Fibroblast of villous mesenchyme (primary cell): ENCODE measurements around the gene HECW1. TPM values are rescaled to one million over a fixed set of nuclear protein-coding genes. Genes with fewer than 3 reads are reported as not detected.
"Not testable (repeated sequence)": the region's sequence is repeated elsewhere in the genome, so short reads cannot be mapped to it uniquely, and the experiment has no call there.

ENCODE experiments used
- DNase-seq: peaks from one replicate; pipeline ENCODE4 v3.0.0-alpha.2; 2010; ENCODE audit warnings: low read depth
- H3K4me3 ChIP-seq: 2 replicates; pipeline ENCODE4 v1.5.1; 2011; ENCODE audit warnings: low read depth, mild to moderate bottlenecking, low read length
- total RNA-seq: library from RNA; depleted of rRNA; stranded (reverse); fragments of >200 nt; gene quantifications from 2 replicates; pipeline ENCODE4 v1.2.3, GENCODE V29; 2012
- TF ChIP-seq, protein P1 (sequence below): IDR thresholded peaks from 2 replicates; pipeline ENCODE4 v1.5.1; 2012; ENCODE audit warnings: low read depth, mild to moderate bottlenecking, low read length; ENCODE audit not compliant: insufficient read depth

Gene HECW1
- total RNA-seq, 1 donor: 1.7 TPM

DNA sequence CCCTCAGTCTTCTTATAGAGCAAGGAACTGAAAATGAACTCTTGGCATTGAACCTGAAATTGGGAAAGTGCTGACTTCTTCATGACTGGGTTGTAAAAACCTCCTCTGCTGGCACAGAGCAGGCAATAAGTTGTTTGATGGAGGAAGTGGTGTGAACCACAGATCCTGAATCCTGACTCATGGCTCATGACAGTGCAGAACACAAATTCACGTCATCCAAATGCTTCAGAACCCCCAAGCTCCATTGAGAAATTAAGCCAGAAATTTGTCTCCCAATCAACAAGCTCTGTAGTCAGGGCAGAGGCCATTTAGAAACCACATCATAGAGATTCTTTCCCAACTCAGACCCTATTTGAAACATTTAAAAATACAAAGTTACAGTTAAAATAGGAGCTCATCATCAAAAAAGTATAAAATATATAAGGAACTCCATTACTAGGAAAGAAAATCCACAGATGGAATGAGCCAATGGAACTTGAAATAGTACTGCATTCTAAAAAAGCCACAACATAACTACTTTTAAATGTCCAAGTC, 460.1 kb downstream of the HECW1 start:
- peak; percentile 100 for DNase-seq
- TF ChIP-seq, protein P1, sequence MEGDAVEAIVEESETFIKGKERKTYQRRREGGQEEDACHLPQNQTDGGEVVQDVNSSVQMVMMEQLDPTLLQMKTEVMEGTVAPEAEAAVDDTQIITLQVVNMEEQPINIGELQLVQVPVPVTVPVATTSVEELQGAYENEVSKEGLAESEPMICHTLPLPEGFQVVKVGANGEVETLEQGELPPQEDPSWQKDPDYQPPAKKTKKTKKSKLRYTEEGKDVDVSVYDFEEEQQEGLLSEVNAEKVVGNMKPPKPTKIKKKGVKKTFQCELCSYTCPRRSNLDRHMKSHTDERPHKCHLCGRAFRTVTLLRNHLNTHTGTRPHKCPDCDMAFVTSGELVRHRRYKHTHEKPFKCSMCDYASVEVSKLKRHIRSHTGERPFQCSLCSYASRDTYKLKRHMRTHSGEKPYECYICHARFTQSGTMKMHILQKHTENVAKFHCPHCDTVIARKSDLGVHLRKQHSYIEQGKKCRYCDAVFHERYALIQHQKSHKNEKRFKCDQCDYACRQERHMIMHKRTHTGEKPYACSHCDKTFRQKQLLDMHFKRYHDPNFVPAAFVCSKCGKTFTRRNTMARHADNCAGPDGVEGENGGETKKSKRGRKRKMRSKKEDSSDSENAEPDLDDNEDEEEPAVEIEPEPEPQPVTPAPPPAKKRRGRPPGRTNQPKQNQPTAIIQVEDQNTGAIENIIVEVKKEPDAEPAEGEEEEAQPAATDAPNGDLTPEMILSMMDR: no peak
- no peak overlapping the region for H3K4me3 ChIP-seq

- not testable (repeated sequence) for H3K4me3 ChIP-seq, DNase-seq
These were observed 461.4 kb downstream of the HECW1 start for GRCh38 chr7:43573832-43574231.

- TF ChIP-seq, protein P1: no peak
These were observed 463.1 kb downstream of the HECW1 start for GRCh38 chr7:43575506-43575905.

DNA sequence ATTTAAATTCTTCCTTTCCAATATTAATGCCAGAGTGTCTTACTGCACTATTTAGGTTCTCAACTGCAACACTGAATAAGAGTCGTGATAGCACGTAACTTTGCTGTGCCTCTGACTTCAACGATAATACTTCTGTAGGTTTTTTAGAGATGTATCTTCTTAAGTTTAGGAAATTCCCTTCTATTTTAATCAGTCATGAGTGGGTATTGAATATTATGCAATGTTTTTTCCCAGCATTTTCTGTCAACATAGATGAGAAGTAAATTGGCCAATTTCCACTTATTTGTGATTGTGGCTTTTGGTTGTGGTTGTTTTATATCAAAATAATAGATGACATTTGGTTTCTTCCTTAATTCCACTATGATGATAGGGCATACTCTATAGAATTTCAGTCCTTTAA, 463.8 kb downstream of the HECW1 start:
- H3K4me3 ChIP-seq: no peak overlapping the region
- TF ChIP-seq, protein P1: no peak
- DNase-seq: no peak

More at GRCh38 chr7:43575506-43575905, 463.1 kb downstream of the HECW1 start:
- no peak overlapping the region for H3K4me3 ChIP-seq
- no peak for DNase-seq

DNA sequence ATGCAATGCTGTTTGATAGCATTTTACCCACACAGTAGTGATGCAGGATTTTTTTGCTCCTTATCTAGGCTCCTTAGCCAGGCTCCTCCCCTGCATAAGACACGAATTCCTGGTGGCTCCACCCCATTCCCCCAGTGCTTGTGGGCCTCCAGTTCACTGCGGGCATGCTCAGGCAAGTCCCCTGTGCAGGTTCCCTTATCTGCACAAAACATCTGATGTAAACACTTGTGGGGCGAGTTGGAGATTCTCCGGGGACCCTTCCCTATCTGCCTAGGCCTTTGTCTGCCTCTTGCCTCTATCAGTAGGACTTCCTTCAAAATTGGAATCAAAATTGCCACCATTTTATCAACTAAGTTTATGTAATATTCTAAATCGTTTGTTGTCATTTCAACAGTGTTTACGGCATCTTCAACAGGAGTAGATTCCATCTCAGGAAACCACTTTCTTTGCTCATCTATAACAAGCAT, 465.1 kb downstream of the HECW1 start:
- TF ChIP-seq, protein P1: no peak
- no peak overlapping the region for H3K4me3 ChIP-seq
- DNase-seq: peak; percentile 77

- peak; percentile 92 for DNase-seq
- peak within 1 kb of the TSS; percentile 82 for H3K4me3 ChIP-seq
- TF ChIP-seq, protein P1: peak; percentile 97
These were observed 470.3 kb downstream of the HECW1 start, which contains the start of gene STK17A for GRCh38 chr7:43582503-43583423. STK17A (plus strand) TSS chr7:43583108; CDS start chr7:43583244, 136 bp downstream.
